Hepatocyte (in vitro differentiated cells): ENCODE data around the gene PTTG1.

Experiments
- CTCF ChIP-seq: fragments of 200-600 bp; sonication (generic); IDR thresholded peaks from 2 replicates; pipeline ENCODE4 v1.5.1; 2016; ENCODE audit warnings: antibody characterized with exemption, mild to moderate bottlenecking; ENCODE audit not compliant: poor library complexity
- EZH2phosphoT487 ChIP-seq: fragments of 200-600 bp; sonication (generic); IDR thresholded peaks from one replicate; pipeline ENCODE4 v1.6.1; 2018; ENCODE audit warnings: antibody characterized with exemption, mild to moderate bottlenecking, low read depth, moderate library complexity; ENCODE audit not compliant: unreplicated experiment, severe bottlenecking

DNA sequence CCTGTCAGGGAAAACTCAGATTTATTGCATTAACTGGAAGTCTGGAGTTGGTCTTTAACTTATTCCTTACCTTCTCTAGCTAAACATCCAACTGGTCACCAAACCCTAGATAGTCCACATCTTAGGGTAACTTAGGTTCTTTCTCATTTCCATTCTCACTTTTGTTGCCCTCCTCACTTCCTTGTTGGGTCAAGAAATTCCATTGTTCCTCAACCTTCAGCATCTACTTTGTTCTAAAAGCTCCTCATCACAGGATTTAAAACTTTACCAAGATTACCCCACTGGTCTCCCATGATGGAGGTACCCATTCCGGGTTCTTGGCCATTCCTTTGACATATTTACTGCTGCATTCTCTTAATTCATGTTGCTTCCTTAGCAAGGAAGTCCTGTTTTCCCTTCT, 32.1 kb downstream of the PTTG1 start:
- TF ChIP-seq CTCF (no peak), EZH2phosphoT487 (no peak)
